HEK293T (cell line): ENCODE data around the gene STX4.
A peak's percentile ranks its signal among the peaks of the same experiment; 100 is the strongest.
"Not testable (repeated sequence)": the region's sequence is repeated elsewhere in the genome, so short reads cannot be mapped to it uniquely, and the experiment has no call there.

Experiments used
- CTCF ChIA-PET: fragments of 350-600 bp; formaldehyde crosslinking; extraction: SDS; loops from one replicate; lab custom pipeline; 2021; ENCODE audit warnings: antibody characterized with exemption, inconsistent platforms; lab: Yijun Ruan, JAX
- POLR2A ChIA-PET: fragments of 350-600 bp; formaldehyde crosslinking; extraction: SDS; loops from one replicate; lab custom pipeline; 2020; ENCODE audit warnings: antibody characterized with exemption, inconsistent platforms; lab: Yijun Ruan, JAX
- DNase-seq: peaks from one replicate; pipeline ENCODE4 v3.0.0; 2012; ENCODE audit warnings: mixed read lengths; ENCODE audit errors: extremely low spot score
- ARNT ChIP-seq: fragments of 450-650 bp; IDR thresholded peaks from 2 replicates; pipeline ENCODE4 v1.6.1; 2017; ENCODE audit warnings: mild to moderate bottlenecking
- BHLHE40 ChIP-seq: fragments of 450-650 bp; IDR thresholded peaks from 2 replicates; pipeline ENCODE4 v1.6.1; 2016; ENCODE audit warnings: mild to moderate bottlenecking, moderate library complexity, borderline replicate concordance
- CTBP1 ChIP-seq: fragments of 450-650 bp; IDR thresholded peaks from 2 replicates; pipeline ENCODE4 v1.6.1; 2016; ENCODE audit warnings: borderline replicate concordance
- ELF4 ChIP-seq: fragments of 450-650 bp; IDR thresholded peaks from 2 replicates; pipeline ENCODE4 v1.6.1; 2017; ENCODE audit warnings: antibody characterized with exemption
- FOXA1 ChIP-seq: fragments of 450-650 bp; IDR thresholded peaks from 2 replicates; pipeline ENCODE4 v1.6.1; 2016; ENCODE audit warnings: mild to moderate bottlenecking
- FOXK2 ChIP-seq: fragments of 450-650 bp; IDR thresholded peaks from 2 replicates; pipeline ENCODE4 v1.6.1; 2016; ENCODE audit warnings: mild to moderate bottlenecking
- FOXM1 ChIP-seq: fragments of 450-650 bp; IDR thresholded peaks from 2 replicates; pipeline ENCODE4 v1.6.1; 2017; ENCODE audit warnings: mild to moderate bottlenecking, borderline replicate concordance
- HDGF ChIP-seq: fragments of 450-650 bp; IDR thresholded peaks from 2 replicates; pipeline ENCODE4 v1.6.1; 2017; ENCODE audit warnings: antibody characterized with exemption, borderline replicate concordance
- L3MBTL2 ChIP-seq: fragments of 450-650 bp; conservative IDR thresholded peaks from 2 replicates; pipeline ENCODE4 v1.6.1; 2016; ENCODE audit warnings: mild to moderate bottlenecking
- LEF1 ChIP-seq: fragments of 450-650 bp; IDR thresholded peaks from 2 replicates; pipeline ENCODE4 v1.6.1; 2017; ENCODE audit warnings: mild to moderate bottlenecking, borderline replicate concordance
- NFRKB ChIP-seq: fragments of 450-650 bp; IDR thresholded peaks from 2 replicates; pipeline ENCODE4 v1.6.1; 2016; ENCODE audit warnings: mild to moderate bottlenecking, moderate library complexity
- SP1 ChIP-seq: fragments of 450-650 bp; IDR thresholded peaks from 2 replicates; pipeline ENCODE4 v1.6.1; 2017
- SUZ12 ChIP-seq: fragments of 450-650 bp; IDR thresholded peaks from 2 replicates; pipeline ENCODE4 v1.6.1; 2016; ENCODE audit warnings: mild to moderate bottlenecking
- TARDBP ChIP-seq: fragments of 450-650 bp; IDR thresholded peaks from 2 replicates; pipeline ENCODE4 v1.6.1; 2016
- ZNF384 ChIP-seq: fragments of 450-650 bp; IDR thresholded peaks from 2 replicates; pipeline ENCODE4 v1.6.1; 2016
- TF ChIP-seq, protein P1 (sequence below): fragments of 450-650 bp; IDR thresholded peaks from 2 replicates; pipeline ENCODE4 v1.6.1; 2016

STX4 gene

DNA sequence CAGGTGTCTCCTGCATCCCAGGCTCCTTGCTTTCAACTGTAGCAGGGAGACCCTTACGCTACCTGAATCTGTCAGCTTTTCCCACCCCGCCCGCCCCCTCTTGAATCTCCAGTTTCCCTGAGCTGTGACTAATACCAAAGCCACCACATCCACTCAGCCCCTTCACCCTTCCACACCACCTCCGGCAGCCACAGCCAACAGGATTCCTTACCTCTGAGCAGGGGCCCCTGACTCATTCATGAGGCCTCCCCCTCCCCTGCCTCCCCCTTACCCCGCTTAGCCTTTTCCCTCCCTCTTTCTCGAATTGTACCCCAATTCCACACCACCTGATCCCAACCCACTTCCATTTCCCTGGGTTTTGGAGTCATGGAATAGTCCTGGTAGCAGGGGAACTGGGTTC is 25.2 kb upstream of the STX4 start:
- no peak for DNase-seq
- POLR2A ChIA-PET = no interaction called here
- no peak for TF ChIP-seq ZNF384
- TF ChIP-seq, protein P1, sequence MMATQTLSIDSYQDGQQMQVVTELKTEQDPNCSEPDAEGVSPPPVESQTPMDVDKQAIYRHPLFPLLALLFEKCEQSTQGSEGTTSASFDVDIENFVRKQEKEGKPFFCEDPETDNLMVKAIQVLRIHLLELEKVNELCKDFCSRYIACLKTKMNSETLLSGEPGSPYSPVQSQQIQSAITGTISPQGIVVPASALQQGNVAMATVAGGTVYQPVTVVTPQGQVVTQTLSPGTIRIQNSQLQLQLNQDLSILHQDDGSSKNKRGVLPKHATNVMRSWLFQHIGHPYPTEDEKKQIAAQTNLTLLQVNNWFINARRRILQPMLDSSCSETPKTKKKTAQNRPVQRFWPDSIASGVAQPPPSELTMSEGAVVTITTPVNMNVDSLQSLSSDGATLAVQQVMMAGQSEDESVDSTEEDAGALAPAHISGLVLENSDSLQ = no peak
- no peak for TF ChIP-seq HDGF
- TF ChIP-seq TARDBP = no peak
- no peak for TF ChIP-seq ELF4
- no peak for TF ChIP-seq FOXM1
- no peak for TF ChIP-seq LEF1
- TF ChIP-seq ARNT = no peak
- no peak for TF ChIP-seq FOXK2
- TF ChIP-seq SUZ12 = no peak
- TF ChIP-seq CTBP1 = no peak
- no peak for TF ChIP-seq NFRKB
- no peak for TF ChIP-seq BHLHE40
- no peak for TF ChIP-seq L3MBTL2
- TF ChIP-seq SP1 = no peak
- TF ChIP-seq FOXA1 = no peak
- CTCF ChIA-PET = no interaction called here

- TF ChIP-seq LEF1 = no peak
- no peak for TF ChIP-seq CTBP1
- TF ChIP-seq FOXA1 = no peak
- TF ChIP-seq ZNF384 = no peak
- no peak for TF ChIP-seq SUZ12
- no peak for TF ChIP-seq HDGF
- no peak for TF ChIP-seq TARDBP
- TF ChIP-seq BHLHE40 = no peak
- no peak for TF ChIP-seq FOXK2
- TF ChIP-seq ELF4 = no peak
- TF ChIP-seq ARNT = no peak
- TF ChIP-seq SP1 = no peak
- no peak for TF ChIP-seq L3MBTL2
- TF ChIP-seq NFRKB = no peak
- TF ChIP-seq, protein P1 = no peak
- no peak for TF ChIP-seq FOXM1
- DNase-seq = no peak
- CTCF ChIA-PET = no interaction called here
- POLR2A ChIA-PET = interaction anchor here (0.8 kb wide), 1 partner anchor 10 kb away, joined by 4 read pairs; no protein-coding TSS in a partner anchor
Observed at GRCh38 chr16:31008551-31008950, 24.8 kb upstream of the STX4 start.

GRCh38 chr16:31009120-31009519 is 24.2 kb upstream of the STX4 start:
- TF ChIP-seq HDGF = no peak
- TF ChIP-seq FOXM1 = no peak
- no peak for TF ChIP-seq SUZ12
- DNase-seq = no peak
- ChIA-PET POLR2A (interaction anchor here (0.8 kb wide), 1 partner anchor 11 kb away, joined by 4 read pairs; no protein-coding TSS in a partner anchor), CTCF (no interaction called here)

DNA sequence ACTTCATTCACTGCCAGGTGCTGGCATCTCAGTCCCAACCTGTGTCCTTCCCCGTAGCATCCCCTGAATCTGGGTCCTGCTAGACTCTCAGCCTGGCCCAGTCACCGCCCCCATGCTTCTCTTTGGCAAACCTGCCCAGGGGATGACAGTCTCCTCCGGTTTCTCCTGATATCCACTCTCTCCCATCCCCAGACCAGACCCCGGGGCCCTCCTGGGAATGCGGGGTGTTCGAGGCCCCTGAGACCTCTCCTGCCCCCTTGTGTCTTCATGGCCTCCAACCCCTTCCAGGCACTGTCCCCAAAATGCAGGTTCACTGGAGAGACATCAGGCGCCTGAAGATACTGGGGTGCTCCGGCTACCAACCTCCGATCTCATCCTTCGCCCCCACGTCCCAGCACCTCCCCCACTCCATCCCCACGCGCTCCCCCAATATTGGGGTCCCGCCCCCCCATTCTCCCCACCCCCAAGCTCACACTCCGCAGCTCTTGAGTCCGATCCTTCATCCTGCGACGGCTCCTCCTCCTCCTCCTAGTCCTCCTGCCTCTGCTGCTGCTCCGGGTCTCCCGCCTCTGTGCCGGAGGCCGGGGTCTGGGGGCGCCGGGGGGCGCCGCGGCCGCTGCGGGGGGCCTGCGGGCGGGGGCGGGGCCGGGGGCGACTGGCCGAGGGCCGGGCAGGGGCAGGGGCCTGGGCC is 23.3 kb upstream of the STX4 start:
- TF ChIP-seq SUZ12 = no peak
- TF ChIP-seq, protein P1 = no peak
- TF ChIP-seq SP1 = no peak
- TF ChIP-seq CTBP1 = no peak
- no peak for TF ChIP-seq ZNF384
- TF ChIP-seq HDGF = no peak
- no peak for TF ChIP-seq LEF1
- TF ChIP-seq BHLHE40 = no peak
- TF ChIP-seq ARNT = no peak
- TF ChIP-seq FOXK2 = no peak
- TF ChIP-seq FOXA1 = no peak
- TF ChIP-seq TARDBP = no peak
- TF ChIP-seq L3MBTL2 = no peak
- no peak for TF ChIP-seq FOXM1
- TF ChIP-seq NFRKB = no peak
- no peak for TF ChIP-seq ELF4
- no peak for DNase-seq
- POLR2A ChIA-PET = no interaction called here
- CTCF ChIA-PET = no interaction called here

DNA sequence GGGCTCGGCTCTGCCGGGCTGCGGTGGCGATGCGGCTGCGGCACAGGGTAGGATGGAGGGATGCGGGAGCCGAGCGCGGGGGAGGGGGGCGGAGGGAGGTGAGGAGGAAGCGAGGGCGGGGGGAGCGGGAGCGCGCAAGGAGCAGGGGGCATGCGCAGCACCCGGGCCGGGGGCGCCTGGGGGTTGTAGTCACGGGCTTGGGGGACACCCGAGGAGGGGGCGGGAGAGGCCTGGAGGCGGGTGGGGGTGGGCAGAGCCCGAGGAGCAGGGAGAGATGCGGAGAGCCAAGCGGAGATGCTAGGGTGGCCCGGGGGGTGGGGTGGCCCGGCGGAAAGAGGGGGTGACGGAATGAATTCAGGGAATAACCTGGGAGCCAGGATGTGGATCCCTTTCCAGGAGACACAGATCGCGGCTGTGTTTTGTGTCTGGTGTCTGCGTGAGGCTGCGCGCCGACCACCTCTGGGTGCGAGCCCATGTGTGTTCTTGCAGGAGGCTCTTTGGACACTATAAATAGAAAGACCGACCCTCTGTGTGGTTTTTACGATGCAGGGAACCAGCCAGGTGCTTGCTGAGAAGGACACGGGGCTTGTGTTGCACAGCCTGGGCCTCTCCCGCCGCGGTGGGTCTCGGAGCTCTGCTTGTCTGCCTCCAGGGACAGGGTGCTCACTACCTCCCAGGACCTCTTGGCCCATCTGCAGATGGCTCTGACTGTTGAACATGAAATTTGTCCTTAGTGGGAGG is 22.6 kb upstream of the STX4 start, which contains the start of gene STX1B:
STX1B (minus strand) TSS at position 54 of the 741 bp plus-strand sequence. CDS start 242 bp downstream, outside the sequence.
- POLR2A ChIA-PET = no interaction called here
- TF ChIP-seq FOXA1 (no peak), NFRKB (no peak), ZNF384 (no peak), SP1 (no peak), TARDBP (no peak), FOXK2 (no peak), L3MBTL2 (no peak), CTBP1 (no peak), HDGF (no peak), FOXM1 (no peak)
- TF ChIP-seq, protein P1 = no peak
- peak; percentile 74 for DNase-seq
- CTCF ChIA-PET = no interaction called here

DNA sequence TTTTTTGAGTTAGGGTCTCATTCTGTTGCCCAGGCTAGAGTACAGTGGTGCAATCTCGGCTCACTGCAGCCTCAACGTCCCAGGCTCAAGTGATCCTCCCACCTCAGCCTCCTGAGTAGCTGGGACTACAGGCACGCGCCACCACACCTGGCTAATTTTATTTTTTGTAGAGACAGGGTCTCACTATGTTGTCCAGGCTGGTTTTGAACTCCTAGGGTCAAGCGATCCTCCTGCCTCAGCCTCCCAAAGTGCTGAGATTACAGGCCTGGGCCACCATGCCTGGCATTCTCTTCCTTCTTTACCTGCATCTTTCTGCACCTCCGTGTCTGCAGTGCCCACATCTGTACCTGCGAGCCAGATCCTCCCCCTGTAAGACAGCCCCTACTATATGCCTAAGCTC is 21.5 kb upstream of the STX4 start:
- POLR2A ChIA-PET = interaction anchor here (0.9 to 1.4 kb wide), 2 partner anchors 13 to 15 kb away, joined by 3 to 4 read pairs; no protein-coding TSS in a partner anchor
- DNase-seq, CTCF ChIA-PET: not testable (repeated sequence)

- DNase-seq, CTCF ChIA-PET: not testable (repeated sequence)
- POLR2A ChIA-PET = interaction anchor here (1.4 kb wide), 1 partner anchor 16 kb away, joined by 4 read pairs; no protein-coding TSS in a partner anchor
Observed at GRCh38 chr16:31013292-31013691, 20.1 kb upstream of the STX4 start.
